ENCODE measurements around the gene PREX1.
"Not testable (repeated sequence)": the region's sequence is repeated elsewhere in the genome, so short reads cannot be mapped to it uniquely, and the experiment has no call there.

PREX1 gene

DNA sequence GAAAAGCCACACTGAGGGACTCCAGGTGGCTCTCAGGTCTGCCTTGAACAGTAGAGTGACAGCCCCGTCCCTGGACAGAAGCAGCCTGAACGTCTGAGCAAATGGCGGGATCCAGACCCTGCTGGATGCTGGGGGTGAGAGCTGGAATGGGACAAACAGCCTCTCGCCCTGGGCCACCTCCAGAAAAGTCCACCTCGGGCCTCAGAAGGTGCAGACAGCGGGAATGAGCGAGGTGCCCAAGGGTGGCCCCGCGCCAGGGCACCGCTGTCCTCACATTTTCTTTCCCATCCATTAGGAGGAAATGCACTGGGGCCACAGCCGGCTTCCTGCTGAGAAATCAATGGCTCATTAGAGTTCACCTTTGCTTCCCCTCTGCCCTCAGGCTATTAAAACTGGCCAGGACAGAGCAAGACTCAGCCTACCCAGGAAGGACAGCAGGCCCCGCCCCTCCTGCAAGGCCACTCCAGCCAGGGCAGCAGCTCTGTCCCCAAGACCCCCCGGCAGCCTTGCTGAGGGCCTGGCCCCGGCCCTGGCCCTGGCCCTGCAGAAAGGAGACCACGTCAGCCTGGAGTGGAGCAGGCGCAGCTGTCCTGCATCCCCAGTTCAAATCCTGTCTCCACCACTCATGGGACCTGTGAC, 229.4 kb downstream of the PREX1 start:
- not testable (repeated sequence) for DNase-seq

DNA sequence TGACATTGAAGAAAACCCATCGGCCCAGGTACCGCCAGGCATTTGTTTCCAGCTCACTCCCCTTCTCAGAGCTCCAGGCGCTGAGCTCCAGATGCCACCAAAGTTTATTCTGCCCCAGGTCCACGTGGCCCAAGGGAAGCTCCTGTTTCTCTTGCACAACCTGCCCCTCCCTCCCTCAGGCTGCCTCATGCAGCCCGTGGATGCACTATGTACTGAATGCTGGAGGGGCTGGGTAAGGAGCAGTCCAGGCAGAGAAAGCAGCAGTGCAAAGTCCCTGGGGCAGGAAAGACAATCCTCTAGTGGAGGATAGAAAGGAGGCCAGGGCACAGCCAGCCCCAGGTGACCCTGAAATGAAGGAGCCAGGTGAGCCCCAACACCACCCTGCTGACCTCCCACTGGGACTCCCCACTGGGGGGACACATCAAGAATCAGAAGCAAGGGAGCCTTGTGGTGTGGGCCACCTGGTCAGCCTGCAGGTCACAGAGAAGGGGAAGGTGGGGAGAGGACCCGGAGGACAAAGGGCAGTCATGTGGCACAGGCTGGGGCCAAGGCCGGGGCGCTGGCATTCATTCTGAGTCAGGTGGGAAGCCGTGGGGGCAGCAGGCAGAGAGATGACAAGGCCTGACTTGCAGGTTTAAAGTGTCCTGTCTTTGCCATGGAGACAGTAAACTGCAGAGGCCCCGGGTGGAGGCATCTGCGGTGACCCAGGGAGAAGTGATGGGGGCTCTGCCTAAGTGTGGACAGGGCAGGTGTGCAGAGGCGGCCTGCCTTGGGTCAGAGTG, 230.1 kb downstream of the PREX1 start:
- DNase-seq, result no peak

DNA sequence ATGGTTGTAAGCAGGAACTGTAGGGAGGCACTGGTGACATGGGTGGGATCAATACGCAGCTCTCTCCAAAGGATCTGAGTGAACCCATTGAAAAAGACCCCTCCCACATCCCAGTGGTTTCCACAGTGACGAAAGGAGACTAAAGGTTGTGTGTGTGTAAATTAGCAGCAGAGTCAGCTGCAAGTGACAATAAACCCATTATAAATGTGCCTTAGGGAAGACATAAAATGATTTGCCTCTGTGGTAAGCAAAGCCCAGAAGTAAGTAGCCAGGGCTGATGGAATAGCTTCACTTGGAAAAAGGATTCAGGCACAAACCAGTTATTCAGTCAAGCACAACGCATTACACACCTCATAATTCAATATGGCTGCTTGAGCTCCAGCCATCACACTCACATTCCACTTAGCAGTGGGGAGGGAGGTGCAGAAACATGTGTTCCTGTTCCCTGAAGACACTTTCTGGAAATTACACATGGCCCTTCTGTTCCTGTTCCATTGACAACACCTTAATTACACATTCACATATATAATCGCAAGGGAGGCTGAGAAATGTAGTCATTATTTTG, 231.4 kb downstream of the PREX1 start:
- DNase-seq, result no peak

DNA sequence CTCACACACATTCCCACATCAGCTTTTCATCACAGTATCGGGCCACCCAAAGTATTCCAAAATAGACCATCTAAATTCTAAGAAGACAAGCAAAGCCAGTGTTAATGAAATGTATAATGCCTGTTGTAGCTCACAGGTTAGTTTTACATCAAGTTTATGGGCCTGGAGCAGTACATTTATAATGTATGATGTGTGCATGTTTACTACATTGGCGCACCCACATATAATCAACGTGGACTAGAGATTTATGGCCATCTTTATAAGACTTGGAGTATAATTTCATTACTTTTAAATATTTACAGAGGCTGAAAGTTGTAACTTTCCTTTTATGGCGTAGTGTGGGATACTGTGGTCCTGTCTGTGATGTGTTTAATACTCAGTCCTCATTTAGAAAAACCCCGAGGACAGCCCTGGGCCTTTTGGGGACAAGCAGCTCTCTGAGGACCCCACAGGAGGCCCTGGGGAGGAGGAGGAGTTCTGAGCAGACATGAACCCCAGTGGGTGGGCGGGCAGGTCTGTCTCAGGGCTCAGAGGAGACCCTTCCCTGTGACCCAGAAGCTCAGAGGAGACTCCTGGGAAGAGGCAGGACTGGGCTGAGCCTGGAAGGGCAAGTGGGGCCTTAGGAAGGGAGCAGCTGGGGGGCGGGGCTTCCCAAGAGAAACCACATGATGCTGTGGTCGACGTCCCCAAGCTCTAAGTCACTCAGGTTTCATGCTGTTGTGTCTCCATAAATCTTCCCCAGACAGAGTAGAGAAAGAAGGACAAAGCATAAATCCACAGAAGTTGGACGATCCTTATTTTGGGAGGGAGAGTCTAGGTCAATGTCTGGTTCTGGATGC, 232.1 kb downstream of the PREX1 start:
- no peak for DNase-seq

DNA sequence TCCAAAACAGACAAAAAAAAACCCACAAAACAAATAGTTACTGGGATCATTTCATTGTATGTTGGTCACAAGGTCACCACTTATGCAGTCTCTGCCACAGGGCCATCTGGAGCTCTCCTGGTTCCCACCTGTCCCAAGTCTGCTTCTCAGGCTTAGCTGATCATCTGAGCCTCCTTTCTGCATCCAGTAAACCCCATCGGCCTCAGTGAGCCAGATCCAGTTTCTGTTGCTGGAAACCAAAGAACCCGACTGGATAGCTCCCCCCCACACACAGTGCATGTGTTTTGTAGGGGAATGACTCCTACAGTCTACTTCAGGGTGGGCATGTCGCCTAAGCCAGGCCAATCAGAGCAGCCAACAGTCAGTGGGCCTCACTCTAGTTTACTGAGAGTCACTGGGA, 233.3 kb downstream of the PREX1 start:
- no peak for DNase-seq

DNA sequence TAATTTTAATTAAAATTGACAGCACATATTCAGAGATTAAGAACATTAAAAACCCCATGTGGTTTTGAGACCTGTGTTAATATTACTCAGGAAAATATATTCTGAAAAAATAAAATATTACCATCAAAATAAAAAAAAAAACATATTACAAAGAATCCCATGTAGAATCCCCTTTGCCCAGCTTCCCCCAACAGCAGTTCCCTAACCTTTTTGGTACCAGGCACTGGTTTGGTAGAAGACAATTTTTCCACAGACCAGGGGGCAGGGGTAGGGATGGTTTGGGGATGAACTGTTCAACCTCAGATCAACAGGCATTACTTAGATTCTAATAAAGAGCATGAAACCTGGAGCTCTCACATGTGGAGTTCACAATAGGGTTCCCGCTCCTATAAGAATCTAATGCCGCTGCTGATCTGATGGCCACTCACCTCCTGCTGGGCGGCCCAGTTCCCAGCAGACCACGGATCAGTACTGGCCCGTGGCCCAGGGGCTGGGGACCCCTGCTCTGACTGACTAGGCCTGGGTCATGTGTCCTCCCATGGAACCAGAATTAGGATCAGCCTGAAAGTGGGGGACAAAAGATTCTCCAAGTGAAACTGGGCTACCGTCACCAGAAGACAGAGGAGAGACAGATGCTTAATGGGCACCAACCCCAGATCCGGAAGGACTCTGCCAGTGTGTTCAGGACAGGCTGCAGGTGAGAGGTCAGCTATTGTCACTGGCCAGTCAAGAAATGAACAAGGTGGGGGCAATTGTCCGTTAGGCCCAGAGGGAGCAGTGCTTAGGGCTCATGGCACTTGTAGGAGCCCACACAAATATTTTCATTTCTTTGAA, 235.5 kb downstream of the PREX1 start:
- DNase-seq, result no peak

DNA sequence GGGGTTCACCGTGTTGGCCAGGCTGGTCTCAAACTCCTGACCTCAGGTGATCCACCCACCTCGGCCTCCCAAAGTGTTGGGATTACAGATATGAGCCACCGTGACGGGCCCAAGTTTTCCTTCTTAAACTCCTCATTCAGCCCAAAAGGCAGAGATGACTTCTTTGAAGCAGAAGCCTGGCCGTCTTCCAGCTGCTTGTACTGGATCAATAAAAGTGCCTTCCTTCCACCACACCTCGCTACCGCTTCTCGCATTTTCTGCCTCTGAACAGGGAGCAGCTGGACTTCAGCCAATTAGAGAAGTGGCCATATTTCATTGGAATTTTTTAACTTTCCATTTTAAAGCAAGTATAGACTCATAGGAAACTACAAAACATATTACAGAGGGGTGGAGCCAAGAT, 241.1 kb downstream of the PREX1 start:
- DNase-seq, result no peak

DNA sequence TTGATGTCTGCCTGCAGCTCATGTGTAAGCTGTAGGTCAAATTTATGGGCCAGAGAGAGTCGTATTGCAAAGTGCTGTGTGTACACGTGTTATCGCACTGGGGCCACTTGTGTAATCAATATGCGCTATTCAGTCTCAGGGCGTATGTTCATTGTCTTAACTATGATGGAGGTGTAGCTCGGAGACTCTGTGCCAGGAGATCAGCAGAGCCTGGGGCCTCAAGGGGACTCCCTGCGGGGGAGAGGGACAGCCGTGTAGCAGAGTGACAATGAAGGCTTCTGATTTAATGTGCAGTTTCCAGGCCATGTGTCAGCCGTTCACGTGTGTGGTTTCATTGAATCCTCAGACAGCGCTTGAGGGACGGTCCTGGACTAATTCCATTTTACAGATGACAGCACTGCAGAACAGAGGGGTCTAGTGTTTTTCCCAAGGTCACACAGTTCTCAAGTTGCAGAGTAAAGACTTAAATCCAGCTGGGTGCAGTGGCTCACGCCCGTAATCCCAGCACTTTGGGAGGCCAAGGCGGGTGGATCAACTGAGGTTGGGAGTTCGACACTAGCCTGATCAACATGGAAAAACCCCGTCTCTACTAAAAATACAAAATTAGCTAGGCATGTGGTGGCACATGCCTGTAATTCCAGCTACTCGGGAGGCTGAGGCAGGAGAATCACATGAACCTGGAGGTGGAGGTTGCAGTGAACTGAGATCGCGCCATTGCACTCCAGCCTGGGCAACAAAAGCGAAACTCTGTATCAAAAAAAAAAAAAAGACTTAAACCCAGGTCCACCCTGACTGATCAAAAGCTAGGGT, 242.5 kb downstream of the PREX1 start:
- DNase-seq, result no peak

DNA sequence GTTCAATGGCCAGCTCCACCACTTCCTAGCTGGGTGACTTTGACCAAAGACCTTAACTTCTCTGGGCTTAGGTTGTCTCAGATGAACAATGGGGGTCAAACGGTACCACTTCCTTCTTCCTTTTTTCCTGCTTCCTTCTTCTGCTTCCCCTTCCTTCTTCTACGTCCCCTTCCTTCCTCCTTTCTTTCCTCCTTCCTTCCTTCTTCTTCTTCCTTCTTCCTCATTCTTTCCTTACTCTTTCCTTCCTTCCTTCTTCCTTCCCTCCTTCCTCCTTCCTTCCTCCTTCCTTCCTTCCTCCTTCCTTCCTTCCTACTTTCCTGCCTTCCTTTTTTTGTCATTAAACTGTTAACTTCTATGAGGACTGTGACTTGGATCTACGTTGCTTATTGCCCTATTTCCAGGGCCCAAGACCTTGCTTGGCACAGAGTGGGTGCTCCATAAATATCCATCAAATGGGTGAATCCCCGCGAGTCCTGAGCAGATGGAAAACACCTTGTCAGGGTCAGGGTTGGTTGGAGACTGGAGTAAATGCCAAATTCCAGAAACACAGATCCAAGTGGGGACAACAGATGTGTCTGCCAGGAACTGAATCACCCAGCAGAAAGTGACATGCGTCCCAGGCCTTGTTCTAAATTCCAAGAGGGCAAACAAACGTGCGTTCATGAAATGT, 243.3 kb downstream of the PREX1 start:
- DNase-seq, result no peak

DNA sequence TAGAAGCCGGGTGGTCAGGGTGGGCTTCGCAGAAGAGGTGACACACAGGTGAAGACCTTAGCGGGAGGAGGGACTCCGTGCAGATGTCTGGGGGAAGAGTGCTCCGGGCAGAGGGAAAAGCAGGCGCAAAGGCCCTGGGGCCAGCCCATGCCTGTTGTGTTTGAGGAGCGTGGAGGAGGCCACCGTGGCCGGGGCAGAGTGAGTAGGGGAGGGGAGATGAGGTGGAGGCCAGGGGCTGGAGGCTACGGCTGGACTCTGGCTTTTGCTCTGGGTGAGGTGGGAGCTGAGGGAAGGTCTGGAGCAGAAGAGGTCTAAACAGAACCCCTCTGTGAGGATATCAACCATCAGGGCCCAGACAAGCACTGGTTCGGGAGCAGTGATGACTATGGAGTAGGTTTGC, 244.0 kb downstream of the PREX1 start:
- no peak for DNase-seq

DNA sequence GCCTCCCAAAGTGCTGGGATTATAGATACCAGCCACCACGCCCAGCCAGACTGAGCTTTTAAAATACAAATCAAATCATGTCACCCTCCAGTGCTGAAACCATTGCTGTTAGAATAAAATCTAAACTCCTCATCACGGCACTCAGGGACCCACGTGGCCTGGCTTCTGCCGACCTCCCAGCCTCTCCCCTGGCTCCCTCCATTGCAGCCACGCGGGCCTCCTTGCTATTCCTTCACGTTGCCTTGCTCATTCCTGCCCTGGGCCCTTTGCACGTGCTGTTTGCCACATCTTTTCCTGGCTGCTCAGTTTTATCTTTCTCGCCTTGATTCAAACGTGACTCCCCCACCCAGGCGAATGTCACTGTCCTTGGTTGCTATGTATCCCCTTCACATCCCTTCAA, 244.6 kb downstream of the PREX1 start:
- DNase-seq, result no peak

DNA sequence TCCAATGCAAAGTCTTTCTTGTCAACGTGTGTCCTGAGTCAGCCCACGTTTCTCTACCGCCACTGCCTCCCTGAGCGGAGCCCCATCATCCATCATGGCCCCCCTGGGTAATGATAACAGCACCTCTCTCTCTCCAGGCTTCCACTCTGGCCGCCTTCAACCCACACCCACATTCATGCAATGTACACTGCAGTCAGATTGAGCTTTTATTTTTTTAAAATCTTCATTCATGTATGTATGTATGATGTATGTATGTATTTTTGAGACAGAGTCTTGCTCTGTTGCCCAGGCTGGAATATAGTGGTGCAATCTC, 245.2 kb downstream of the PREX1 start:
- no peak for DNase-seq

DNA sequence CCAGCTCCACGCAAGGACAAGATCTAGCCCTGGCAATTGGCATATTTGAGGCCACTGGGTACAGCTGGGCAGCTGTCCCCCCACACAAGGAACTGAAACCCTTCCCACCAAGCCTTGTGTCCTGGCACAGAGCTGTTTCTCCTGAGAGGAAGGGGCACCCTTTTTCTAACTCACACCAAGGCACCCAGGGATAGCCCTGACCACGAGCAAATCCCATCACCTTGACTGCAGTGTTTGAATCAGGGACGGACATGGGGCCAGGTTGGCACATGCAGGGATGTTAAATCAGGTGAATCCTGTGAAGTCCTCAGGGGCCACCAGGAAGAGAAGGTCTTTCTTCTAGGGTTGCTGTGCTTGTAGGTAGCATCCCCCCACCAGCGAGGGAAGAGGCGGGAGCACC, 246.6 kb downstream of the PREX1 start:
- no peak for DNase-seq

DNA sequence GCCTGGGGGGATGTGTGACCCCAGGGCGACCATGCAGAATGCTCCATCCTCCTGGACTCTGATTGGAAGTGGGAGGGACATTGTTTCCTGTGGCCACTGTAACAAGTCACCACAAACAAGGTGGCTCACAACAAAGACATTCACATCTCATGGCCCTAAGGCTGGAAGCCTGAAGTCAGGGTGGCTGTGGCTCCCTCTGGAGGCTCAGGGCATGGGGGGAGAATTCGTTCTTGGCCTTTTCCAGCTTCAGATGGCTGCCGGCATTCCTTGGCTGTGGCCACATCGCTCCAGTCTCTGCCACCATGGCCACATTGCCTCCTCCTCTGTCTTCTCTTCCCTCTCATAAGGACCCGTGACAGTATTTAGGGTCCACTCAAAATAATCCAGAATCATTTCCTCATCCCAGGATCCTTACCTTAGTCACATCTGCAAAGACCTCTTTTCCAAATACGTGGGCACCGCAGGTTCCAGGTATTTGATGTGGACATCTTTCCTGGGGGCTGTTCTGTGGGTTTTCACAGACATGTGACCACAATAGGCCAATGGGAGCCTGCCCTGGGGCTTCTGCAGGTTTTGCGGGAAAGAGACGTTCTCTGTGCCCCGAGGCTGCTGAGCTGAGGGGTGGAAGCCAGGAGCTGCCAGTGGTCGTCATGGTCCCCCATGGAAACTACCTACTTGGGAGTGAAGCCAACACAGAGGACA, 249.3 kb downstream of the PREX1 start:
- DNase-seq, result no peak

DNA sequence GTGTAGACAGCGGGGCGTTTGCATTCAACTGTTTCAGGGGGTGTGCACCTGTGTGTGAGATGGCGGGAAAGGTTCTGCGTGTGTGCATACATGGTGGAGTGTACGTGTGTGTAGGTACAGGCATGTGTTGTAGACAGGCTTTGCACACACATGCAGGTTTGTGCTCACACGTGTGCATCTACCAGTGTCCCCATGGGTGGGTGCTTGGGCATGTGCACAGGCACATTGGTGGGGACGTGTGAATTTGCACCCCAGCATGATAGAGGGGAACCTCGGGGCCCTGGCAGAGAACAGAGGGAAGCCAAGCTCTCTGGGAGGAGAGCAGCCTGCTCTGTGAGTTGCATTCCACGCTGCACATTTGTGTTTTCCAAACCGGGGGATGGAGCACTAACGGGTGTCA, 250.2 kb downstream of the PREX1 start:
- no peak for DNase-seq

DNA sequence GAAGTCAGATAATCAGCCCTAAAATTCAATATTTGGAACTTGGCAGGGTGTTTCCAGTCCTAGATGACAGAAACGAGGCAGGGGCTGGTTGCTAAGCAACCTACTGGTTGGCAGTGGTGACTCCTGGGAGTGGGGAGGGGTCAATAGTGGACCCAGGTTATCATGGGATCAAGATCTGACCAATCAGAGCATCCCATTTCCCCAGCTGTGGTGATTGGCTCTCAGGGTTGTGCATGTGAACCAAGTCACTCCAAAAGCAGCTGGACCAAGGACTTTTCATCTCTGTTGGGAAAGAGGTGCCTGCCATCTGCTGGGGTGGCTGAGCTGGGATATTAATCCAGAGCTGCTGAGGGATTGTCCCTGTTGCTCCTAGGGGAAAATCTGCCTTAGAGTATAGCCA, 253.4 kb downstream of the PREX1 start:
- DNase-seq, result no peak
